Stimulated activated CD8-positive, alpha-beta memory T cell treated with anti-CD3 and anti-CD28 coated beads, Interleukin-15, amount 100 ng/mL, for 1 hour (primary cell): ENCODE measurements around the gene ZBTB44.

Source experiments
- DNase-seq: peaks from one replicate; pipeline ENCODE4 v3.0.0-alpha.2; 2020; ENCODE audit warnings: low read depth

ZBTB44 gene

DNA sequence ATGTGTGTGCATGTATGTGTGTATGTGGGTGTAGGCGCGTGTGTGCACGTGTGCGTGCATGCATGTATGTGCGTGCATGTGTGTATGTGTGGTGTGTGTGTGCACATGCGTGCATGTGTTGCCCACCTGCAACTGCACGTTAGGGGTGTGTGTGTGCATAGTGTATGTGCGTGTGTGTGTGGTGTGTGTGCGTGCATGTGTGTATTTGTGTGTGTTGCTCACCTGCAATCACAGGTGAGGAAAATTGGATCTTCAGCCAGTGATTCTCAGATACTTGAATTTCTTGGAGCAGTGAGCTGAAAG is 100.8 kb downstream of the ZBTB44 start:
- no peak for DNase-seq

DNA sequence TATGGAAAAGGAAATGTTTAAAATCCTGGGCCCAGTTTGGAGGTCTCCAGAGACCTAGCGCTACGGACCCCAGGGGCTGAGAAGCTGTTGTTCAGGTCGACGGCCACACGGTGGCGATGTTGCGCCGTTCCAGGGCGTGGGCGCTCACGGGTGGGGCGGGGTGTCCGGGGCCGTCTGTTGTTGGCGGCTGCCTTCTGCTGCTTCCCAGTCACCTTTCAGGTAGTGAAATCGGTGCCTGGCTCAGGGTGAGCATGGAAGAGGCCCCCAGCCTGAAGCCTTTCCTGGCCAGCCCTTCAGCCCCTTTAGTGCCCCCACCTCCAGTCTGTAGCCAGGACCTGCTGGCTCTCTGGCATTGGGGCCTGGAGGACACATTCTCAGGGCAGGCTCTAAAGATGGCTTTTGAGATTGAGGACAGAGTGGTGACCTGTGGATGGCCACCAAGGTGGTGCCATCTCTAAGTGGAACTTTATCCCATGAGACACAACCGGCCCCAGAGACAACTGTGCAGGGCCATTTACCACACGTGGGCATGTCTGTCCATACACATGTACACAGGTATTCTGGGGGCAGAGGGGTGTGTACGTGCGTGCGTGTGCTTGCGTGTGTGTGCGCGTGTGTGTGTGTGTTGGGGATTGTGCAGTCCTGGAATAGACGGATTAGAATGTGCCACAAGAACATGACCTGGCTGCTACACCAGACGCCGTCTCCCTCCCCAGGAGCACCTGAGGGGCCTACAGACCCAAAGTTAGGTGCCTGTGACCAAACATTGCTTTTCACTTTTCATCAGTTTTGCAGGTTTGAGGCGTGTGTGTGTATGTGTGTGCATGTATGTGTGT is 101.4 kb downstream of the ZBTB44 start:
- DNase-seq: peak; percentile 44

DNA sequence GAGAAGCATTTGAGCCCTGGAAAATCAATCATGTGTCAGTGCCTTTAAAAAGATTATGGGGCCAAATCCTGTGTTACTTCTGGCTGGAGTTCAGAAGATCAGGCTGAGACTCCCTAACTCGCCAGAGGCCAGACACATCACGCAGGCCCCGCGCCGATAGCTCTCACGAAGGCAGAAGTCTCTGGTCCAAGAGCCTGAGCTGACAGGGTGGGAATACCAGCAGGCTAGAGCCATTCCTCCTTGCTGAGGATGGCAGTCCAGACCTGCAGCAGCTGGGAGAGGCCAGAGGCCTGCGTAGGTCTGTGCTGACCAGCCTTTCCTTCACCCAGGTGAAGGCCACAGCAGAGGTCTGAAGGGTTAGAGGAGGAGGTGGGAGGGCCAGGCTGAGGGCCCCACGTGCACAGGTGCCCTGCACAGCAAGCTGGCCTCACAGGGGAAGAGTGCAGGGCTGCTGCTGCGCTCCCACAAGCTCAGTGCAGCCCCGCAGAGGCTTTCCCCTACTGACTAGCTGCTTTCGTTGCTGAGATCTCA is 102.2 kb downstream of the ZBTB44 start:
- no peak for DNase-seq

DNA sequence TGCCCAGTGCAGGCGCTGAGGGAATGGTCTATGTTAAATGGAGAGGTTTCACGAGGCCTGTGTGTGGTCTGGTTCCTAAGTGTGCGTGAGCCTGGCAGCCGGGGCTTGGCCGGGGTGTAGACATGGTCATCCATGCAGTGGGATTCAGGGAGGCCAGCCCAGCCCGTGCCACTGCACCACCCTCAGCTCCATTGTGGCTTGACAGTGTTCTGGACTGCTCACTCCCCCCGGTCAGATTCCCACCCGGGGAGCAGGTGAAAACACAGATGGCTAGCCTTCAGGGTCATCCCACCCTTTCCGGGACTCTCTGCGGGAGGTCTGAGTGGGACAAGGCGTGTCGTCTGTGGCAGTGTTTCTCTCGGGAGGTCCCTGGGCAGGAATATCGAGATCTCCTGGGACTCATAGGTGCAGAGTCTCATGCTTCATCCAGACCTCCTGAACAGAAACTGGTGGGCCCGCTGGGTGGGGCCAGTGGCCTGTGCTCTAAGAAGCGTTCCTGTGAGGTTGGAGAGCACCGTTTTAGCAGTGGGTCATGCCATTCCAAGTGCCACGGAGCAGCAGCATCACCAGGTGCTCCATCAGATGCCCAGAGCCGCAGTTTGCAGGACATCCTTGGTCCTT is 102.8 kb downstream of the ZBTB44 start:
- DNase-seq: no peak

DNA sequence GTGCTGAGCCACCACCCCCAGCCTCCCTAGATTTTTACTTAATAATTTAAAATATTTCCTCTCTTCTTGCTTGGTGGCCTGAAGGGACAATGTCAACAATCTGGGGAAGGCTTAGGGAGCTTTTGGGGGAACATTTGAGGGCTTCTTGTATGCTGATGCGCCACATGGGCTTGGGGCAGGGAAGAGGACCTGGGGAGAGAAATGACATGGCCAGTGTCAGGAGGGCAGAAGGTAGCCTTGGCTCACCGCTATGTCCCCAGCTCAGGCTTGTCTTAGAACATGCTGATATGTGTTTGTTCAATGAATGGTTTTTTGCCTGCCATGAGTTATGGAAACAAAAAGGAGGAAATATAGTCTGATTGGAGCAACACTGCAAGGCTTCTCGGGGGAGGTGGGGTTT is 103.6 kb downstream of the ZBTB44 start:
- no peak for DNase-seq

DNA sequence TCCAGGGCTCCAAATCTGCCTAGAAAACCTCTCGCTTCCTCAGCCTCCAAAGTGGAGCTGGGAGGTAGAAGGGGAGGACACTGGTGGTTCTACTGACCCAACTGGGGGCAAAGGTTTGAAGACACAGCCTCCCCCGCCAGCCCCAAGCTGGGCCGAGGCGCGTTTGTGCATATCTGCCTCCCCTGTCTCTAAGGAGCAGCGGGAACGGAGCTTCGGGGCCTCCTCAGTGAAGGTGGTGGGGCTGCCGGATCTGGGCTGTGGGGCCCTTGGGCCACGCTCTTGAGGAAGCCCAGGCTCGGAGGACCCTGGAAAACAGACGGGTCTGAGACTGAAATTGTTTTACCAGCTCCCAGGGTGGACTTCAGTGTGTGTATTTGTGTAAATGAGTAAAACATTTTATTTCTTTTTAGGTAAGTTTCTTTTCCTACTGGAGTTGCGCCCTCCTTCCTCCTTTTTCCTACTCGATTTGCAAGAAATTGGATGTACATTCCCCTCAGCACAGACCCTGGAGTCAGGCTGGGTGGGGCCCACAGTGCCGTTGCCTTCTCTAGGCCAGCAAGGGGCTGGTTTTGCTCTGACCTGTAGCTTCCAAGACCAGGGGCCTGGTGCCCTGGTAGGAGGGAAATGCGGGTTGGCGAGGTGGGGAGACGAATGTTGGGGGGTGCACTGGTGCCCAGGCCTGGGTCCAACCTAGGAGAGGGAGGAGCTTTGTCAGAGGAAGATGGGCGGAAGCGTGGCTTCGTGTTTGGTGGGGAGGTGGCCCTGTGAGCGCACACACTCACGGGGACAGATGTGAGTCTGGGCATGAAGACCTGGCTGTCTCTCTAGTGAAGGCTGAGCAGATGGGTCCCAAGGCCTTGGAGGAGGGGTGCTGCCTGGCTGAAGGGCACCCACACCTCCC is 104.5 kb downstream of the ZBTB44 start:
- DNase-seq: no peak

DNA sequence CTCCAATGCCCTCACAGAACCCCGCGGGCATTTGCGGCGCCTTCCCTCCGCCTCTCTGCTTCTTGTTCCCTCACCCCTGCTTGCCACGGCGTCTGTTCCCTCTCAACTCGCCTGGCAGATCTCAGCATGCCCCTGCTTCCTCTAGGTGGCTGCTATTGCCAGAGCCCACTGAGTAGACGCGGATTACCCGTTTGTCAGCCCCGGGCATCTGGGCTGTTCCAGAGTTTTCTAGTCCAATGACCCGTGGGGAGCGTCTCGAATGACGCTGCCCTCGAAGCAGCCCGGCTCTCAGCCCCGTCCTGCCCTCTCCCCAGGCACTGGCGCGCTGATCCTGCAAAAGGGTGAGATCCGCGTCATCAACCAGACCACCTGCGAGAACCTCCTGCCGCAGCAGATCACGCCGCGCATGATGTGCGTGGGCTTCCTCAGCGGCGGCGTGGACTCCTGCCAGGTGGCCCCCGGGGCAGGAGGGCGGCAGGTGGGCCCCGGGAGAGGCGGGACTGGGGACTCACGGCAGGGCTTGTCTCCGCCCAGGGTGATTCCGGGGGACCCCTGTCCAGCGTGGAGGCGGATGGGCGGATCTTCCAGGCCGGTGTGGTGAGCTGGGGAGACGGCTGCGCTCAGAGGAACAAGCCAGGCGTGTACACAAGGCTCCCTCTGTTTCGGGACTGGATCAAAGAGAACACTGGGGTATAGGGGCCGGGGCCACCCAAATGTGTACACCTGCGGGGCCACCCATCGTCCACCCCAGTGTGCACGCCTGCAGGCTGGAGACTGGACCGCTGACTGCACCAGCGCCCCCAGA is 105.4 kb downstream of the ZBTB44 start:
- no peak for DNase-seq

DNA sequence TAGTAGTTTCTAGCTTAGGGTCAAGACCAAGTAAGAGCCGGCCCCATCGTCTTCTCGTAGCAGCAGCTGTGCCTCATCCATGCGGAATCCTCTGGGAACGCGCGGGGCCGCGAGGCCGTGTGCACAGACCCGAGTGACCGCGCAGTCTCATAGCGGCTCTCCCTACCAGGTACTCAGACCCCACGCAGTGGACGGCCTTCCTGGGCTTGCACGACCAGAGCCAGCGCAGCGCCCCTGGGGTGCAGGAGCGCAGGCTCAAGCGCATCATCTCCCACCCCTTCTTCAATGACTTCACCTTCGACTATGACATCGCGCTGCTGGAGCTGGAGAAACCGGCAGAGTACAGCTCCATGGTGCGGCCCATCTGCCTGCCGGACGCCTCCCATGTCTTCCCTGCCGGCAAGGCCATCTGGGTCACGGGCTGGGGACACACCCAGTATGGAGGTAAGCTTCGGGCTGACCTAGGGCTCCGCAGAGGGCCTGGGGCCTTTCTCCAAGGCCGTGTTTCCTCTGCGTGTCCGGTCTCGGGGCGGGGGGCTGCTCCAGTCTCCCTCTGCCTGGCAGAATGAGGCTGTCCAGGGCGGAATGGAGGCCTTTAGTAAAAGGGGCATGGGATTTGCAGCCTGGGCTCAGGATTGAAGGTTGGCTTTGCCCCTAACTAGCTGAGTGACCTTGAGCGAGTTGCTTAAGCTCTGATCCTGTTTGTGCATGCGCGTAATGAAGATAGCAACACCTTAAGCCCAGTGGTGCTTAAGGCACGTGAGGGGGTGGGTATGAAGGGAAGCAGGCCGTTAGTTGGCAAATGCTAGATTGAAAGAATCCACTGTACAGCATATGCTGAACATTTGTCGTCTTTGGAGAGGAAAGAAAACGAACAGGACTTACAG is 106.2 kb downstream of the ZBTB44 start:
- DNase-seq: no peak

DNA sequence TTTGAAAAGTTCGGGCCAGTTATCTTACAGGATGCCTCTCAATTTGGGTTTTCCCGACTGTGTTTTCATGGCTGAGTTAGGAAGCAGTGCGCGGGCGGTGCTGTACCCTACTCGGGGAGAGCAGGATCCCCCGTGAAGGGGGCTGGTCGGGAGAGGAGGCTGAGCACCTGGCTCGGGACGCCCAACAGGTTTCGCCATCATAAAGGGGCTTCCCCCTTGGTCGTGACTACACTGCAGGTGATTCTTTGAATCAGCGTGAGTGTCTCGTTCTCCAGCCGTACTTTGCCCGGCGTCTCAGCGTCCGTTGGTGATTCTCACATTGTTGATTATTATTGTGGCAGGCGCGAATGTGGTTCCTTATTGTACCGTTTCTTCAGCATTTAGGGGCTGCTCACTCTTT is 108.6 kb downstream of the ZBTB44 start:
- DNase-seq: no peak

DNA sequence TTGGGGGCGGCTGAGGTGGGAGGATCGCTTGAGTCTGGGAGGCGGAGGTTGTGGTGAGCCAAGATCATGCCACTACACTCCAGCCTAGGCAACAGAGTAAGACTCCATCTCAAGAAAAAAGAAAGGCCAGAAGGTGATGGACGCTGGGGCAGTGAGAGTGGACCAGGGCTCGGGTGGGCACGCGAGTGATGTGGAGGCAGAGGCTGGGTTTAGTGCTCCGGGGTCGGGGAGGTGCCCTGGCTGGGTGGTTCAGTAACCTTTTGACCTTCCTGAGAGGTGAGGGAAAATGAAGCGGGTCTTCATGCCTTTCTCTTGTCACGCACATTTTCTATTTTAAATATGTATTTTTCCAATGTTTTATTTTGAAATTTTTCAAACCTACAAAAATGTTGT is 110.0 kb downstream of the ZBTB44 start:
- DNase-seq: no peak

DNA sequence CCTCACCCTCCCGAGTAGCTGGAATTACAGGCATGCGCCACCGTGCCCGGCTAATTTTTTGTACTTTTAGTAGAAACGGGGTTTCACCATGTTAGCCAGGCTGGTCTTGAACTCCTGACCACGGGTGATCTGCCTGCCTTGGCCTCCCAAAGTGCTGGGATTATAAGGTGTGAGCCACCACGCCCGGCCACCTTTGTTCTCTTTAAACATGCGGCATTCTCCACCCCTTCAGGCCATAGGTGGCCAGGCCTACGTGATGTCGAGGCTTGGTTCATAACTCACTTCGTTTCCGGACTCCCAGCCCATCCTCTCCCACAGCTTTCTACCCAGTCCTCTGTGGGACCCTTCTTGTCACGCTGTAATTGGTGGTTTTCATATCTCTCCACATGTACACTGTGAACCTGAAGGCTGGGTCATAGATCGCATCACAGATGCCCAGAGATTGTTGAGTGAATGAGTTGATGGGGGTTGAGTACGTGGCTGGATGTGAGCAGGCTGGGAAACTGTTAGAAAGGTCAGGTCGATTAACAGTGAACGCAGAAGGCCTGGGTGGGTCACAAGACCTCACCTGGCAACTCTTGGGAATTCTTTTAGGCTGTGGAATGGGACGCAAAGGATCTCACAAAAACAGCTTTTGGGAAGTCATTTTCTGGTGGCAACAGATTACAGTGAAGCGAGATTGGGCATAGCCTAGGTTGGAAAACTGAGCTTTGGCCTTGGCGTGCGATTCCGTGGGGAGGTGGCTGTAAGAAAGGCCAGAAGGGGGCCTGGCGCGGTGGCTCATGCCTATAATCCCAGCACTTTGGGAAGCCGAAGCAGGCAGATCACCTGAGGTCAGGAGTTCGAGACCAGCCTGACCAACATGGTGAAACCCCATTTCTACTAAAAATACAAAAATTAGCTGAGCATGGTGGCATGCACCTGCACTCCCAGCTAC is 110.7 kb downstream of the ZBTB44 start:
- no peak for DNase-seq

DNA sequence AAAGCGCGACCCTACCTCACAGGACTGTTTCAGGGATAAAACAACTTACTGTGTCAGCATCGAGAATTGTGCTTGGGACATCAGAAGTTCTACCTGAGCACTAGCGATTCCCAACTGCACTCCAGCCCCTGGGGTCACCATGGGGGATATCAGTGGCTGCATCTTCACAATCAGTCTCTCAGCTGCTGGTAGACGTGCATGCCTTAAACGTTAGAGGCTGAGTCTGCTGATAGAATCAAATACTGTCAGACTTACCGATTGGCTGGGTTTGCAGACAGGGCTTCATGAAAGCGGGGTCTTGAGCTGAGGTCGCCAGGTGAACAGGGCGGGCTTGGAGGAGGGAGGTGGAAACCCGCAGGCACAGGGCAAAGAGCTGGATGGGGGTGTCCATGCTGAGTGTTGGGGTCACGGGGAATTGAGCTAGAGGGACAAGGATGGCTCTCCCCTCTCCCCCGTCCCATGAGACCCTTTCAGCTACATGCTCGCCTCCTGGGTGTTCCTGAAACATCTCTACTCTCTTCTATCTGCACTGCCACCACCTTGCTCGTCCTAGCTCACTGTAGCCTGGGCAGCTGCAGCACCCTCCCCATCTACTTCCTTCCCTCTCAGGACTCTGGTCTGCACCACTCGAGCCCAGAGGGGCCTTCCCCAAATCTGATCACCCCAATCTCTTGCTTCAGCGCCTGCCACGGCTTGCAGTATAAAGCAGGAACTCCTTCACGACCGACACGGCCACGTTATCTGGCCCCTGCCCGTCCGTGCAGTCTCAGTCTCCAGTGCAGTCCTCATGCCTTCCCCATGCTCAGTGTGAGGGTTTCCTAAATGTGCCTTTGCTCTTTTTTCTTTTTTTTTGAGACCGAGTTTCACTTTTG is 111.7 kb downstream of the ZBTB44 start:
- no peak for DNase-seq

DNA sequence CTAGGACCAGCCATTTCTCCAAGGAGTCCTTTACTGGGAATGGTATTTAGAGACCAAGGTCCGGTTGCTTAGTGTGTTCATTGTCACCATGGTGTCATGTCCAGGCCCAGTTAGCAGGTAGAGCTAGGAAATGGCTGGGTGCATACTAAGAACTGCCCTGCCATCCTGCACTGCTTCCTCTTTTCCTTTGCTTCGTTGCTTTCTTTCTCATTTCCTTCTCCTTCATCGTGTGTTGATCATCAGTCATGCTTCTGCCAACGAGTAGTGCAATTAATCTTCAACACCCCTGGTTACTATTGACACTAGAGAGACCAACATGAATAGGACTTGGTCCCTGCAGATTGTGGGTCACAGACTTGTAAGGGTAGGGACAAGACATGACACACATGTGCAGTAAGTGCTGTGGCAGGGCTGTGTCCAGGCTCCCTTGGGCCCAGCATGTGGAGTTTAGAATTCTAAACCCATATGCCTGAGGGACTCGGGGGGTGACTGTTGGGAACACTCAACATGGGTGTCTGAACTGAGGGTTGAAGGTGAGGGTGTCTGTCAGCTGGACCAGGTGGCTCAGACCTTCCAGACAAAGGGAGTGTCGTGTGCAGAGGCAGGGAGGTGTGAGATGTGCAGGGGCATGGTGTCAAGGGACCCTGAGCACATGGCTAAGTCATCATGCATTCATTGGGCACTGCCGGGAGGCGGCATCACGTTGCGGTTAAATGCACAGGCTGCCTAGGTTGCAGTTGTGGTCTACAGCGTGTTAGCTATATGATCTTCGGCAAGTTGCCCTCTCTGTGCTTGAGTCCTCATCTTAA is 112.5 kb downstream of the ZBTB44 start:
- DNase-seq: no peak

DNA sequence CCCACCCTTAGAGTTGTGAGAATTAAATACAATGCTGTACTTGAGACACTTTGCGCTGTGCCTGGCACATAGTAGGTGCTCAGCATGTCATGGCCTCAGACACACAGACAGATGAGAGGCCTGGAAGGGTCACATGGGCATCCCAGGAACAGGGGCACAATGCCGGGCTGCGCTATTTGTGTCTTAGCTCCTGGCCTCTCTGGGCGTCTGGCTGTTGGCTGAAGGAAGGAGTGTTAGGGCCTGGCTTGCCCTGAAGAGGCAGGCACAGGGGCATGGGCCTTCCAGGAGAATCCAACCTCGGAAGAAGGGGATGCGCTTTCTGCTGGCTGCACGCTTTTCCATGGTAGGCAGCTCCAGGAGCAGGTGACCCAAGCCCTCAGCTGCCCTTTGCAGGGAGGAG is 113.7 kb downstream of the ZBTB44 start:
- DNase-seq: no peak

DNA sequence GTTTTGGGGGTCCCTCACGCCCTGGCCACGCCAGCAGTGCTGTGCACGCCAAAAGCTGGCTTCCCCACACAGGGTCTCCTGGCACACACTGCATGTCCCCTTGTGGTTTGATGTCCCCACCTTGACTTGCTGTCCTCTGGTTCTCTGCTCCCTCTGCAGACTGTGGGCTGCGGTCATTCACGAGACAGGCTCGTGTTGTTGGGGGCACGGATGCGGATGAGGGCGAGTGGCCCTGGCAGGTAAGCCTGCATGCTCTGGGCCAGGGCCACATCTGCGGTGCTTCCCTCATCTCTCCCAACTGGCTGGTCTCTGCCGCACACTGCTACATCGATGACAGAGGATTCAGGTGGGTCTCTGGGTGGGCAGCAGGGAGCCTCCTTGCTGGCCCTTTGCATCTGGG is 114.9 kb downstream of the ZBTB44 start:
- no peak for DNase-seq

DNA sequence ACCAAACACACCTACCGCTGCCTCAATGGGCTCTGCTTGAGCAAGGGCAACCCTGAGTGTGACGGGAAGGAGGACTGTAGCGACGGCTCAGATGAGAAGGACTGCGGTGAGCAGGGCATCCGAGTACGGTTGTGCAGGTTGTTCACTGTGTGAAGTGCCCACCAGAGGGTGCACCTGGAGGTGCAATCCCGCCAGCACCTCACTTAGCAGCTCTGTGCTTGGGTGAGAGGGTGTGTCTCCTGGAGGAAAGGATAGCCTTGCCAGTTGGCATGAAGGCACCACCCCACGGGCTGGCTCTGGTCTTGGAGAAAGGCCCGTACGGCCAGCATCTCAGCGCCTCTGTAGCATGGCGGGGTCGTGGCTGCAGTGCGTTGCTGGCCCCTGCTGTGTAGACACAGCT is 115.8 kb downstream of the ZBTB44 start:
- DNase-seq: no peak

DNA sequence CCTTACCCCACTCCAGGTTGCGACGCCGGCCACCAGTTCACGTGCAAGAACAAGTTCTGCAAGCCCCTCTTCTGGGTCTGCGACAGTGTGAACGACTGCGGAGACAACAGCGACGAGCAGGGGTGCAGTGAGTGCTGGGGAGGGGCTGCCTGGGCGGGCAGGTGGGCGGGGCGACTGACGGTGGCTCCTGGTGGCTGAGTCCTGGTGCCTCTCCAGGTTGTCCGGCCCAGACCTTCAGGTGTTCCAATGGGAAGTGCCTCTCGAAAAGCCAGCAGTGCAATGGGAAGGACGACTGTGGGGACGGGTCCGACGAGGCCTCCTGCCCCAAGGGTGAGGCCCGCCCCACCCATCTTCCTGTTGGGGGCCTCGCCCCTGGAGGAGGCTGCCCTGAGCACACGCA is 116.4 kb downstream of the ZBTB44 start:
- no peak for DNase-seq
